CD14-positive monocyte (primary cell): ENCODE results near the gene CX3CL1. TPM values are rescaled to one million over a fixed set of nuclear protein-coding genes. Genes with fewer than 3 reads are reported as not detected.

Source experiments
- DNase-seq, 3 donors: peaks; one replicate each; pipeline ENCODE4 v3.0.0-alpha.2; 2011 to 2022
- H2AFZ ChIP-seq: 2 replicates; pipeline ENCODE4 v1.6.0; 2012; ENCODE audit warnings: mild to moderate bottlenecking, low read depth, low read length, inconsistent platforms; ENCODE audit not compliant: insufficient read depth, poor library complexity, severe bottlenecking
- H3K27ac ChIP-seq, 2 donors: 1 replicate in 1 of 2; 2 replicates in 1 of 2; pipeline ENCODE4 v1.5.1; 2012 to 2013; ENCODE audit warnings: low read length in 2 of 2, control low read depth in 1 of 2, inconsistent platforms in 1 of 2, low read depth in 1 of 2, mild to moderate bottlenecking in 1 of 2
- H3K27me3 ChIP-seq, 2 donors: one replicate each; pipeline versions ENCODE4 v1.6.0 to v1.6.1; 2011 to 2013; ENCODE audit warnings: low read length in 2 of 2; ENCODE audit not compliant: control insufficient read depth in 2 of 2, insufficient read depth in 2 of 2
- H3K36me3 ChIP-seq, 2 donors: replicated peaks in 1 of 2; 1 replicate in 1 of 2; 2 replicates in 1 of 2; pipeline versions ENCODE4 v1.5.1 to v1.6.1; 2012 to 2013; ENCODE audit warnings: low read length in 2 of 2, control low read depth in 1 of 2, inconsistent platforms in 1 of 2, mild to moderate bottlenecking in 1 of 2; ENCODE audit not compliant: insufficient read depth in 2 of 2, control insufficient read depth in 1 of 2
- H3K4me1 ChIP-seq, 2 donors: 1 replicate in 1 of 2; 2 replicates in 1 of 2; pipeline versions ENCODE4 v1.5.1 to v1.6.1; 2012 to 2013; ENCODE audit warnings: low read length in 2 of 2, control low read depth in 1 of 2, inconsistent platforms in 1 of 2, mild to moderate bottlenecking in 1 of 2, moderate library complexity in 1 of 2; ENCODE audit not compliant: insufficient read depth in 2 of 2, control insufficient read depth in 1 of 2
- H3K4me2 ChIP-seq: replicated peaks from 2 replicates; pipeline ENCODE3; 2012; ENCODE audit warnings: low read length, moderate library complexity, mild to moderate bottlenecking; ENCODE audit not compliant: poor library complexity, severe bottlenecking; ENCODE audit errors: extremely low read depth
- H3K4me3 ChIP-seq, 3 experiments: fragments of 200-600 bp in 1 of 3; sonication (generic) in 1 of 3; replicated peaks in 1 of 3; 1 replicate in 2 of 3; 2 replicates in 1 of 3; pipeline ENCODE4 v1.5.1; 2011 to 2013; ENCODE audit warnings: low read length in 3 of 3, mild to moderate bottlenecking in 3 of 3, control low read depth in 2 of 3, low read depth in 2 of 3, inconsistent platforms in 1 of 3, moderate library complexity in 1 of 3
- H3K79me2 ChIP-seq: 2 replicates; pipeline ENCODE4 v1.6.0; 2012; ENCODE audit warnings: mild to moderate bottlenecking, control low read depth, inconsistent platforms, low read length, moderate library complexity; ENCODE audit not compliant: insufficient read depth
- H3K9ac ChIP-seq: 2 replicates; pipeline ENCODE4 v1.6.0; 2017; ENCODE audit warnings: low read length, mild to moderate bottlenecking; ENCODE audit not compliant: insufficient read depth, poor library complexity, severe bottlenecking
- H3K9me3 ChIP-seq, 2 donors: replicated peaks in 1 of 2; 1 replicate in 1 of 2; 2 replicates in 1 of 2; pipeline versions ENCODE4 v1.5.1 to v1.6.1; 2012 to 2013; ENCODE audit warnings: low read length in 2 of 2, control low read depth in 1 of 2; ENCODE audit not compliant: control insufficient read depth in 1 of 2, insufficient read depth in 1 of 2
- H4K20me1 ChIP-seq: 2 replicates; pipeline ENCODE4 v1.6.0; 2012; ENCODE audit warnings: mild to moderate bottlenecking, low read length, control low read depth, moderate library complexity; ENCODE audit not compliant: insufficient read depth
- H3K27ac Mint-ChIP-seq, 7 donors: one replicate each; pipeline ENCODE4 v1.8.0; 2020; ENCODE audit warnings: mild to moderate bottlenecking in 7 of 7, mixed read lengths in 7 of 7, moderate library complexity in 6 of 7, inconsistent platforms in 2 of 7
- H3K27me3 Mint-ChIP-seq, 3 donors: one replicate each; pipeline ENCODE4 v1.8.0; 2021 to 2022; ENCODE audit warnings: low read depth in 3 of 3, mild to moderate bottlenecking in 3 of 3, mixed read lengths in 3 of 3, moderate library complexity in 3 of 3, inconsistent platforms in 1 of 3
- H3K36me3 Mint-ChIP-seq, 2 donors: one replicate each; pipeline ENCODE4 v1.8.0; 2020; ENCODE audit warnings: mixed read lengths in 2 of 2, inconsistent platforms in 1 of 2, mild to moderate bottlenecking in 1 of 2
- H3K4me1 Mint-ChIP-seq: one replicate; pipeline ENCODE4 v1.8.0; 2020; ENCODE audit warnings: mild to moderate bottlenecking, mixed read lengths
- H3K4me3 Mint-ChIP-seq, 2 donors: one replicate each; pipeline ENCODE4 v1.8.0; 2020; ENCODE audit warnings: mild to moderate bottlenecking in 2 of 2, mixed read lengths in 2 of 2, moderate library complexity in 1 of 2
- H3K9me3 Mint-ChIP-seq, 7 donors: one replicate each; pipeline ENCODE4 v1.8.0; 2020 to 2022; ENCODE audit warnings: mixed read lengths in 7 of 7, mild to moderate bottlenecking in 6 of 7, moderate library complexity in 6 of 7, inconsistent platforms in 2 of 7
- whole genome bisulfite sequencing: methylation state at CpG from one replicate; pipeline ENCODE4 v1.1.5; 2013; ENCODE audit warnings: missing lambda C conversion rate; ENCODE audit not compliant: insufficient coverage; 5-methylcytosine and 5-hydroxymethylcytosine counted together
- intact Hi-C, 2 donors: fragments of 100-400 bp; cut with micrococcal nuclease; formaldehyde crosslinking; loops; one replicate each; pipeline versions ENCODE4 v1.15.0 to v1.15.1; 2023
- polyA plus RNA-seq, 3 donors: library from polyadenylated mRNA; depleted of rRNA in 1 of 3; unstranded in 2 of 3; stranded (reverse) in 1 of 3; fragments of 300-500 nt in 2 of 3; fragments of >200 nt in 1 of 3; fragmentation: Illumina TruSeq in 2 of 3; gene quantifications; 1 replicate in 2 of 3; 2 replicates in 1 of 3; pipeline ENCODE4 v1.2.3, GENCODE V29; 2012 to 2021
- TF ChIP-seq, protein P1 (sequence below): fragments of 200-600 bp; IDR thresholded peaks from one replicate; pipeline ENCODE4 v1.8.0; 2022; ENCODE audit warnings: antibody characterized with exemption, mild to moderate bottlenecking

CX3CL1 gene
- polyA plus RNA-seq, 3 donors: not detected

GRCh38 chr16:57391300-57391699 lies 19.0 kb downstream of the CX3CL1 start:
- H3K9ac ChIP-seq: no peak overlapping the region
- TF ChIP-seq, protein P1, sequence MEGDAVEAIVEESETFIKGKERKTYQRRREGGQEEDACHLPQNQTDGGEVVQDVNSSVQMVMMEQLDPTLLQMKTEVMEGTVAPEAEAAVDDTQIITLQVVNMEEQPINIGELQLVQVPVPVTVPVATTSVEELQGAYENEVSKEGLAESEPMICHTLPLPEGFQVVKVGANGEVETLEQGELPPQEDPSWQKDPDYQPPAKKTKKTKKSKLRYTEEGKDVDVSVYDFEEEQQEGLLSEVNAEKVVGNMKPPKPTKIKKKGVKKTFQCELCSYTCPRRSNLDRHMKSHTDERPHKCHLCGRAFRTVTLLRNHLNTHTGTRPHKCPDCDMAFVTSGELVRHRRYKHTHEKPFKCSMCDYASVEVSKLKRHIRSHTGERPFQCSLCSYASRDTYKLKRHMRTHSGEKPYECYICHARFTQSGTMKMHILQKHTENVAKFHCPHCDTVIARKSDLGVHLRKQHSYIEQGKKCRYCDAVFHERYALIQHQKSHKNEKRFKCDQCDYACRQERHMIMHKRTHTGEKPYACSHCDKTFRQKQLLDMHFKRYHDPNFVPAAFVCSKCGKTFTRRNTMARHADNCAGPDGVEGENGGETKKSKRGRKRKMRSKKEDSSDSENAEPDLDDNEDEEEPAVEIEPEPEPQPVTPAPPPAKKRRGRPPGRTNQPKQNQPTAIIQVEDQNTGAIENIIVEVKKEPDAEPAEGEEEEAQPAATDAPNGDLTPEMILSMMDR: no peak
- H3K9me3 ChIP-seq: peaks cover 0 to 9% of the 10 kb centered on the region in 2 donors
- no peak overlapping the region for H2AFZ ChIP-seq
- H3K36me3 ChIP-seq: no peaks in the 10 kb centered on the region
- H3K4me3 ChIP-seq: no peak overlapping the region
- H3K4me3 Mint-ChIP-seq: no peak overlapping the region
- peaks cover 4% of the 10 kb centered on the region for H3K4me1 Mint-ChIP-seq
- H3K79me2 ChIP-seq: no peaks in the 10 kb centered on the region
- H4K20me1 ChIP-seq: no peaks in the 10 kb centered on the region
- no peak overlapping the region for H3K4me2 ChIP-seq
- H3K27me3 ChIP-seq: peaks cover 0 to 10% of the 10 kb centered on the region in 2 donors
- no peak overlapping the region for H3K27ac Mint-ChIP-seq
- peaks cover 0 to 11% (median 4%) of the 10 kb centered on the region in 7 donors for H3K9me3 Mint-ChIP-seq
- intact Hi-C loops: no loop called here
- 86% methylated on average over 3 of the region's 4 CpGs for WGBS
- peaks cover 0 to 6% of the 10 kb centered on the region in 2 donors for H3K4me1 ChIP-seq
- peaks cover 14 to 25% (median 19%) of the 10 kb centered on the region in 3 donors for H3K27me3 Mint-ChIP-seq
- no peak overlapping the region for H3K27ac ChIP-seq
- H3K36me3 Mint-ChIP-seq: no peaks in the 10 kb centered on the region
- DNase-seq: no peak

DNA sequence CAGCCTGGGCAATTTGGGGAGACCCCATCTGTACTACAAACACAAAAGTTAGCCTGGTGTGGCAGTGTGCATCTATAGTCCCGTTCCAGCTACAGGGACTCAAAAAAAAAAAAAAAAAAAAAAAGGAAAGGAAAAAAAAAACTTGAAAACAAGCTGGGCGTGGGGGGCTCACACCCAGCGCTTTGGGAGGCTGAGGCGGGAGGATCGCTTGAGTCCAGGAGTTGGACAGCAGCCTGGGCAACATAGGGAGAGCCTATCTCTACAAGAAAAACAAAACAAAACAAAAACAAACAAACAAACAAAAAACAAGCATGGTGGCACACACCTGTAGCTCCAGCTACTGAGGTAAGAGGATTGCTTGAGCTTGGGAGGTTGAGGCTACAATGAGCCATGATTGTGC lies 19.4 kb downstream of the CX3CL1 start:
- Histone ChIP-seq H3K4me2 (no peak overlapping the region), H4K20me1 (no peaks in the 10 kb centered on the region), H3K79me2 (no peaks in the 10 kb centered on the region), H3K9ac (no peak overlapping the region), H3K4me3 (no peak overlapping the region), H3K4me1 (peaks cover 0 to 6% of the 10 kb centered on the region in 2 donors), H3K27ac (no peak overlapping the region), H2AFZ (no peak overlapping the region), H3K9me3 (peaks cover 0 to 9% of the 10 kb centered on the region in 2 donors), H3K27me3 (peaks cover 0 to 10% of the 10 kb centered on the region in 2 donors), H3K36me3 (no peaks in the 10 kb centered on the region)
- H3K36me3 Mint-ChIP-seq: no peaks in the 10 kb centered on the region
- H3K9me3 Mint-ChIP-seq: peaks cover 0 to 11% (median 4%) of the 10 kb centered on the region in 7 donors
- intact Hi-C loops: no loop called here
- DNase-seq: no peak
- H3K4me3 Mint-ChIP-seq: no peak overlapping the region
- WGBS: no CpG with 5 or more reads among the region's 5 CpGs
- H3K27ac Mint-ChIP-seq: no peak overlapping the region
- peaks cover 4% of the 10 kb centered on the region for H3K4me1 Mint-ChIP-seq
- H3K27me3 Mint-ChIP-seq: peaks cover 10 to 25% (median 19%) of the 10 kb centered on the region in 3 donors
- TF ChIP-seq, protein P1: no peak
